WERI-Rb-1 (cell line): ENCODE measurements around the gene SMS.
"Not testable (repeated sequence)": the region's sequence is repeated elsewhere in the genome, so short reads cannot be mapped to it uniquely, and the experiment has no call there.

ENCODE experiments used
- DNase-seq: peaks from one replicate; pipeline ENCODE4 v3.0.0-alpha.2; 2020
- H3K27ac ChIP-seq: fragments of 250-450 bp; sonication (Bioruptor Pico); 2 replicates; pipeline ENCODE4 v1.5.1; 2020; ENCODE audit warnings: mild to moderate bottlenecking, moderate library complexity
- H3K27me3 ChIP-seq: fragments of 250-450 bp; sonication (Bioruptor Pico); 2 replicates; pipeline ENCODE4 v1.5.1; 2021; ENCODE audit warnings: mild to moderate bottlenecking, low read depth, moderate library complexity; ENCODE audit not compliant: insufficient read depth, severe bottlenecking
- H3K36me3 ChIP-seq: fragments of 250-450 bp; sonication (Bioruptor Pico); 2 replicates; pipeline ENCODE4 v1.5.1; 2020; ENCODE audit warnings: mild to moderate bottlenecking, moderate library complexity
- H3K4me3 ChIP-seq: 2 replicates; pipeline ENCODE4 v1.5.1; 2011; ENCODE audit warnings: low read depth, mild to moderate bottlenecking, control low read depth, low read length
- H3K9me3 ChIP-seq: fragments of 250-450 bp; sonication (Bioruptor Pico); 2 replicates; pipeline ENCODE4 v1.5.1; 2021; ENCODE audit warnings: mild to moderate bottlenecking, moderate library complexity; ENCODE audit not compliant: severe bottlenecking
- CTCF ChIP-seq: IDR thresholded peaks from 2 replicates; pipeline ENCODE4 v1.5.1; 2011; ENCODE audit warnings: low read depth, mild to moderate bottlenecking, control low read depth, inconsistent platforms, low read length

SMS gene

DNA sequence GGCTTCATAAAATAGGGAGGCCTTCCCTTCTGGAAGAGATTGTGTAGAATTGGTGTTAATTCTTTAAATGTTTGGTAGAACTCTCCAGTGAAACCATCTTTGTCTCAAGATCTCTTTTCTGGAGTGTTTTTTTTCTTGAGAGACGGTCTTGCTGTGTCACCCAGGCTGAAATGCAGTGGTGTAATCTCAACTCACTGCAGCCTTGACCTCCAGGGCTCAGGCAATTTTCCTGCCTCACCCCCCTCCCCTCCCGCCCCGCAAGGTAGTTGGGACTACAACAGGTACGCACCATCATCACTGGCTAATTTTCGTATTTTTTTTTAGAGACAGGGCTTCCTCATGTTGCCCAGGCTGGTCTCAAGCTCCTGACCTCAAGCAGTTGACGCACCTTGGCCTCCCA, 12.1 kb downstream of the SMS start:
- TF ChIP-seq CTCF, result no peak
- Histone ChIP-seq H3K36me3 (no peaks in the 10 kb centered on the region), H3K27ac (no peak overlapping the region), H3K9me3 (no peaks in the 10 kb centered on the region), H3K27me3 (no peaks in the 10 kb centered on the region), H3K4me3 (no peak overlapping the region)
- no peak for DNase-seq

- not testable (repeated sequence) for DNase-seq
These were observed 12.8 kb downstream of the SMS start for GRCh38 chrX:21953195-21953830.

GRCh38 chrX:21955403-21956189, 15.1 kb downstream of the SMS start:
- Histone ChIP-seq H3K27ac (no peak overlapping the region), H3K36me3 (no peaks in the 10 kb centered on the region), H3K4me3 (no peak overlapping the region), H3K9me3 (no peaks in the 10 kb centered on the region), H3K27me3 (no peaks in the 10 kb centered on the region)
- no peak for DNase-seq
- no peak for TF ChIP-seq CTCF

More at GRCh38 chrX:21953195-21953830, 12.8 kb downstream of the SMS start:
- H3K4me3 ChIP-seq, H3K36me3 ChIP-seq, H3K9me3 ChIP-seq, H3K27me3 ChIP-seq, H3K27ac ChIP-seq: not testable (repeated sequence)

- H3K27me3 ChIP-seq, result no peaks in the 10 kb centered on the region
- no peaks in the 10 kb centered on the region for H3K36me3 ChIP-seq
- no peaks in the 10 kb centered on the region for H3K9me3 ChIP-seq
- TF ChIP-seq CTCF, result no peak
- no peak overlapping the region for H3K4me3 ChIP-seq
- no peak for DNase-seq
- no peak overlapping the region for H3K27ac ChIP-seq
These were observed 16.3 kb downstream of the SMS start for GRCh38 chrX:21956783-21957182.

GRCh38 chrX:21958187-21958586, 17.7 kb downstream of the SMS start:
- H3K27me3 ChIP-seq, result no peaks in the 10 kb centered on the region
- no peaks in the 10 kb centered on the region for H3K36me3 ChIP-seq
- no peak for TF ChIP-seq CTCF
- H3K27ac ChIP-seq, result no peak overlapping the region
- H3K9me3 ChIP-seq, result no peaks in the 10 kb centered on the region
- H3K4me3 ChIP-seq, result no peak overlapping the region
- DNase-seq, result no peak

DNA sequence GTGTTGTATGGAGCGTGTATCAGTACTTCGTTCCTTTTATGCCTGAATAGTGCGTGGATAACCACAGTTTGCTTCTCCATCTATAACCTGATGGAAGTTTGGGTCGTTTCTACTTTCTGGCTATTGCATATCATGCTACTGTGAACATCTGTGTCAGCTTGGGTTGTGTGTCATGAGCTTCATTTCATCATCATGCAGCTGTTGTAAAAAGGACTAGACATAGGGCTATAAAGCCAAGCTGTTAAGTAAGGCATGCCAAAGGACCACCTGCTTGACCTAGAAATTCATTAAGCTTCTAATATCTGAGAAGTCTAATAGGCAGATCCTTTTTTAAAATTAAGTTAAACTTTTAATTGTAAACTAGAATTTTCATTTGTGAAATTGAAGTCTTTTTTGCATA, 18.4 kb downstream of the SMS start:
- H3K36me3 ChIP-seq, result no peaks in the 10 kb centered on the region
- H3K27me3 ChIP-seq, result no peaks in the 10 kb centered on the region
- no peak for TF ChIP-seq CTCF
- no peaks in the 10 kb centered on the region for H3K9me3 ChIP-seq
- no peak overlapping the region for H3K4me3 ChIP-seq
- DNase-seq, result no peak
- H3K27ac ChIP-seq, result no peak overlapping the region
